ENCODE data around the gene SCTR. TPM values are rescaled to one million over a fixed set of nuclear protein-coding genes. Genes with fewer than 3 reads are reported as not detected.

The SCTR gene
- total RNA-seq, 1 experiment from 2014 or later = not detected

GRCh38 chr2:119436993-119437772 lies 87.1 kb downstream of the SCTR start (continued):
- TF ChIP-seq CTCF (IDR thresholded peaks at IDR 0.05) (no peak), KAT7 (CRISPR knock-in tag; IDR thresholded peaks at IDR 0.05; ENCODE audit: borderline replicate concordance) (no peak), ZNF425 (CRISPR knock-in tag; conservative IDR thresholded peaks at IDR 0.05) (no peak), ARID4B (CRISPR knock-in tag; IDR thresholded peaks at IDR 0.05; ENCODE audit: borderline replicate concordance) (no peak), USF1 (CRISPR knock-in tag; IDR thresholded peaks at IDR 0.05) (no peak), E2F4 (CRISPR knock-in tag; IDR thresholded peaks at IDR 0.05; ENCODE audit: borderline replicate concordance, low read depth) (no peak), FOXJ3 (CRISPR knock-in tag; IDR thresholded peaks at IDR 0.05; ENCODE audit: borderline replicate concordance) (no peak), SMAD4 (CRISPR knock-in tag; IDR thresholded peaks at IDR 0.05) (no peak), ATF1 (CRISPR knock-in tag; IDR thresholded peaks at IDR 0.05) (no peak), ZNF423 (CRISPR knock-in tag; IDR thresholded peaks at IDR 0.05) (no peak)

- no peak overlapping the region for H3K4me3 Mint-ChIP-seq
- no peak overlapping the region for H3K27ac Mint-ChIP-seq
- DNase-seq (ENCODE audit: low spot score) (no peak), ATAC-seq (no peak)
- H3K27me3 Mint-ChIP-seq (ENCODE audit: low read depth) = peaks cover 4% of the 10 kb centered on the region
- 0 out of 2 replicates have a peak, but pooled peaks cover 5% of the 10 kb centered on the region for H3K36me3 Mint-ChIP-seq
- no peaks in the 10 kb centered on the region for H3K9me3 Mint-ChIP-seq
- ChIA-PET POLR2A (no interaction called here), CTCF (interaction anchor here (6.9 kb wide), 1 partner anchor 41 kb away, joined by 57 read pairs; no protein-coding TSS in a partner anchor)
- peaks cover 39% of the 10 kb centered on the region for H3K4me1 Mint-ChIP-seq
- no peak for TF ChIP-seq PRDM15 (CRISPR knock-in tag; IDR thresholded peaks at IDR 0.05)
- no peak for TF ChIP-seq NFYB (CRISPR knock-in tag; conservative IDR thresholded peaks at IDR 0.05; ENCODE audit: low read depth)
- no peak for TF ChIP-seq CREM (CRISPR knock-in tag; IDR thresholded peaks at IDR 0.05)
- no peak for TF ChIP-seq ZNF232 (CRISPR knock-in tag; IDR thresholded peaks at IDR 0.05)
- no peak for TF ChIP-seq USF2 (CRISPR knock-in tag; IDR thresholded peaks at IDR 0.05)
- TF ChIP-seq FOXP1 (CRISPR knock-in tag; IDR thresholded peaks at IDR 0.05; ENCODE audit: borderline replicate concordance) = no peak
- no peak for TF ChIP-seq ZNF512 (CRISPR knock-in tag; IDR thresholded peaks at IDR 0.05; ENCODE audit: borderline replicate concordance)
- no peak for TF ChIP-seq ZNF138 (CRISPR knock-in tag; conservative IDR thresholded peaks at IDR 0.05)
- no peak for TF ChIP-seq NFATC4 (CRISPR knock-in tag; IDR thresholded peaks at IDR 0.05)
Observed at GRCh38 chr2:119435953-119436297, 88.4 kb downstream of the SCTR start.
